GM12874 (cell line): ENCODE results near the gene SEMA5A.

ENCODE experiments used
- TF ChIP-seq, protein P1 (sequence below): IDR thresholded peaks from 2 replicates; pipeline ENCODE4 v1.5.1; 2011; ENCODE audit warnings: low read depth, mild to moderate bottlenecking, control low read depth, low read length, moderate library complexity; ENCODE audit not compliant: insufficient read depth

Gene SEMA5A

DNA sequence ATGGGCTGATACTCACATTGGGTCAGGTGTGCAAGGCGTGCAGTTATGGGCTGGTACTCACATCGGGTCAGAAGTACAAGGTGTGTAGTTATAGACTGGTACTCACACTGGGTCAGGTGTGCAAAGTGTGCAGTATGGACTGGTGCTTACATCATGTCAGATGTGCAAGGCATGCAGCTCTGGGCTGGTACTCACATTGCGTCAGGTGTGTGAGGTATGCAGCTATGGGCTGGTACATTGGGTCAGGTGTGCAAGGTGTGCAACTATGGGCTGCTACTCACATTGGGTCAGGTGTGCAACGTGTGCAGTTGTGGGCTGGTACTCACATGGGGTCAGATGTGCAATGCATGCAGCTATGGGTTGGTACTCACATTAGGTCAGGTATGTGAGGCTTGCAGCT lies 213.8 kb downstream of the SEMA5A start:
- TF ChIP-seq, protein P1, sequence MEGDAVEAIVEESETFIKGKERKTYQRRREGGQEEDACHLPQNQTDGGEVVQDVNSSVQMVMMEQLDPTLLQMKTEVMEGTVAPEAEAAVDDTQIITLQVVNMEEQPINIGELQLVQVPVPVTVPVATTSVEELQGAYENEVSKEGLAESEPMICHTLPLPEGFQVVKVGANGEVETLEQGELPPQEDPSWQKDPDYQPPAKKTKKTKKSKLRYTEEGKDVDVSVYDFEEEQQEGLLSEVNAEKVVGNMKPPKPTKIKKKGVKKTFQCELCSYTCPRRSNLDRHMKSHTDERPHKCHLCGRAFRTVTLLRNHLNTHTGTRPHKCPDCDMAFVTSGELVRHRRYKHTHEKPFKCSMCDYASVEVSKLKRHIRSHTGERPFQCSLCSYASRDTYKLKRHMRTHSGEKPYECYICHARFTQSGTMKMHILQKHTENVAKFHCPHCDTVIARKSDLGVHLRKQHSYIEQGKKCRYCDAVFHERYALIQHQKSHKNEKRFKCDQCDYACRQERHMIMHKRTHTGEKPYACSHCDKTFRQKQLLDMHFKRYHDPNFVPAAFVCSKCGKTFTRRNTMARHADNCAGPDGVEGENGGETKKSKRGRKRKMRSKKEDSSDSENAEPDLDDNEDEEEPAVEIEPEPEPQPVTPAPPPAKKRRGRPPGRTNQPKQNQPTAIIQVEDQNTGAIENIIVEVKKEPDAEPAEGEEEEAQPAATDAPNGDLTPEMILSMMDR = no peak

DNA sequence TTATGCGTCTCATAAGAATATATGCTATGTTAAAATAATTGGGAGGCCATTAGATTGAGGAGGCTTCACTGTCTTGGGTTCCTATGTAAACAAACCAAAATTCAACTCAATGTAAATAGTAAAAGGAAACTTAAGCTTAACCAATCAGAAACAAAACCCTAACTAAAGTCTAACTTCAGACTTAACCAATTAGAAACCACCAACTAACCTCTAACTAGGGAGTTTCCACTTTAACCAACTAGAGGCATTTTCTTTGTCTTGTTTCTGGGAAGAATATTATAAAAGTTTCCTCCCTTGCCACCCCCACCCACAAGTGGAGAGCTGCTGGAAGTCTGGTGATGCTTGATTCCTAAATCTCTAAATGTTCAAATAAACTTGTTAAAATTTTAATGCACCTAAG lies 214.5 kb downstream of the SEMA5A start:
- TF ChIP-seq, protein P1 = no peak

DNA sequence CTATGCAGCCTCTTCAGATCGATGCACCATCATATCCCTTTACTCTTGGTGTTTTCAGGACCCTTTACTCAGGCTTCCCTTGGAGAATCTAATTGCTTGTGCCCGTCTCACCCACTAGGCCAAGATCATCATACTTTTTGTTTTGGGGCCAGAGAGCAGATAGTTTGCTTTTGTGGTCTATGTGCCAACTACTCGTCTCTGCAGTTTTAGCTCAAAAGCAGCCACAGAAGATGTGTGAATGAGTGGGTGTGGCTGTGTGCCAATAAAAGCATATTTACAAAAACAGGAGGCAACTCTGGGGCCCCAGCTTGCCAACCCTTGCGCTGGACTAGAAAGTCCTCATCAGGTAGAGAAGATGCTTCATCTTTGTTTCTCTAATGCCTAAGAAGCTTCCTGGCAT lies 216.8 kb downstream of the SEMA5A start:
- TF ChIP-seq, protein P1 = no peak

DNA sequence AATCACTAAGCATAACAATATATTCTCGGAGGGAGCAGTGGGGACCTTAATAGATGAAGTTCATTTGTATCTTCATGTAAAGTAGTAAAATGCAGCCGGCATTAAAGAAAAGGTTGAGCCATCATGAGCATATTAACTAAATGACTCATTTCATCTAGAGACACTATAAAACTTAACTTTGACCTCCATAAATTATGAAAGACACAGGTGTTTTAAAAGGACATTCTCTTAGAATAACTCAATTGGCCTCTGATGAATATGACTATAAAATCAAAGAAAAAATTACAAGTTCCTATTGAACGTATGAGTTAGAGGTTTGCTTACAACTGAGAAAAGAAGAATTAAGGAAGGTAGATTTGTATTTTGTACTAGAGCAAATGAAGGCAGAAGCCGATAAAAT lies 220.3 kb downstream of the SEMA5A start:
- TF ChIP-seq, protein P1 = no peak

DNA sequence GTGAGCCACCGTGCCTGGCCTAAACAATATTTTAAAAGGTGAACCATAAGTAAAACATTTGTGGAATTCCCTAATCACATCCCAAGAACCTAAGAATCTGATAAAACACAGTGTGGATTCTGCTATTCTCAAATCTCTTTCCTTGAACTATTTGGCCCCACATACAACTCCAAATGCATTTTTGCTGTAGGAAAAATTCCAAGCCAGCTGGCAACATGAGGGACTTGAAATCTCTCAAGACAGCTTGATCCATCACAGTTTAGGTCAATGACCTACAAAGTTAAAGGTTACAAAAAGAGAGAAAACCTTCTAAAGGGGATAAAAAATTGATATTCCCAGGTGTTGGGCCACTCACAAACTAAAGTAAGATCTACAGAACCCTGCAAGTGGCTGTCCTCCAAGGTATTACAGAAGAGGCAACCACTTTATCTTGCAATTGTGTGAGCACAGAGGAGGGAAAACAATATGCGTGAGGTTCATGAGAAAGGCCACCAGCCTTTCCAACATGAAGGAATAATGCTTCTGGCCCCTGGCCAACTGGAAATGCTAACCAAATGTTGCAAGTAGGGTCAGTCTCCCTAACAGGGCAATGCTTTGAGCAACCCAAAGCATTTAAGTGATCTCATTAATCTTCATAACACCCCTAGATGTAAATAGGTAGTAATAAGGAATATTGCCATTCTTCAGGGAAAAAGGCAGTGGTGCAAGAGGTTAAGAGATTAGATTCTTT lies 221.4 kb downstream of the SEMA5A start:
- TF ChIP-seq, protein P1 = no peak

DNA sequence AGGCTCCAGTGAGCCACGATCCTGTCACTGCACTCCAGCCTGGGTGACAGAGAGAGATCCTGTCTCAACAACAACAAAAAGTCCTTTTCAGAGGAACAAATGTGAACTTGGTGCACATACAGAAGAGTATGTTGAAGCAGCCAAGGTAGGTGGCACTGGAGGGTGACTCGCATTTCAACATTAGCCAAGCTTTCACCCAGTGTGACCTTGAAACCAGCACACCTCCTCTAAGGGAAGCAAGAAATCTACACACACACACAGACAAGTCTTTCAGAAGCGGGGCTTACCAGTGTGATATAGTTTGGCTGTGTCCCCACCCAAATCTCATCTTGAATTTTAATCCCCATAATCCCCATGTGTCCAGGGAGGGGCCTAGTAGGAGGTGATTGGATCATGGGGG lies 225.2 kb downstream of the SEMA5A start:
- TF ChIP-seq, protein P1 = no peak

DNA sequence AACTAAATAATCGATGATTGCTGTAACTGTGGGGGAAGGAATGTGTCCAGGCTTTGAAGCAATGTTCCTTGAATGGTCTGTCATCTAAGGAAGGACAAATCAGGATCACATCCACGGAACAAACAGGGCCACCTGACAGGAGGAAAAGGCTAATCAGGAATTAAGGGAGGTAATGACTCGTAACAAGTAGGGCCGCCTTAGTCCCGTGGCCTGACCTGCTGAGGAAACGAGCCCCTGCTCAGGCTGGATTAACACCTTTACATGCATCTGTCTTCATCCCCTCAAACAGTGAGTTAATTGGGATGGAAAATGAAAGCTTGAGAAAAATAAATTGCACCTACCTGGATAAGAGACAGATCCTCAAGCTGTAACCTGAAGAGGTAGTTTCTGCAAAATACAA lies 227.8 kb downstream of the SEMA5A start:
- TF ChIP-seq, protein P1 = no peak
